GM18868 (cell line): ENCODE data around the gene B9D1.

Experiments used
- ATAC-seq: cut with Tn5 transposase; IDR thresholded peaks from one replicate; pipeline ENCODE4 v1.9.1; 2021; ENCODE audit warnings: mild to moderate bottlenecking, moderate library complexity; ENCODE audit not compliant: unreplicated experiment

B9D1 gene, protein sequence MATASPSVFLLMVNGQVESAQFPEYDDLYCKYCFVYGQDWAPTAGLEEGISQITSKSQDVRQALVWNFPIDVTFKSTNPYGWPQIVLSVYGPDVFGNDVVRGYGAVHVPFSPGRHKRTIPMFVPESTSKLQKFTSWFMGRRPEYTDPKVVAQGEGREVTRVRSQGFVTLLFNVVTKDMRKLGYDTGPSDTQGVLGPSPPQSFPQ

DNA sequence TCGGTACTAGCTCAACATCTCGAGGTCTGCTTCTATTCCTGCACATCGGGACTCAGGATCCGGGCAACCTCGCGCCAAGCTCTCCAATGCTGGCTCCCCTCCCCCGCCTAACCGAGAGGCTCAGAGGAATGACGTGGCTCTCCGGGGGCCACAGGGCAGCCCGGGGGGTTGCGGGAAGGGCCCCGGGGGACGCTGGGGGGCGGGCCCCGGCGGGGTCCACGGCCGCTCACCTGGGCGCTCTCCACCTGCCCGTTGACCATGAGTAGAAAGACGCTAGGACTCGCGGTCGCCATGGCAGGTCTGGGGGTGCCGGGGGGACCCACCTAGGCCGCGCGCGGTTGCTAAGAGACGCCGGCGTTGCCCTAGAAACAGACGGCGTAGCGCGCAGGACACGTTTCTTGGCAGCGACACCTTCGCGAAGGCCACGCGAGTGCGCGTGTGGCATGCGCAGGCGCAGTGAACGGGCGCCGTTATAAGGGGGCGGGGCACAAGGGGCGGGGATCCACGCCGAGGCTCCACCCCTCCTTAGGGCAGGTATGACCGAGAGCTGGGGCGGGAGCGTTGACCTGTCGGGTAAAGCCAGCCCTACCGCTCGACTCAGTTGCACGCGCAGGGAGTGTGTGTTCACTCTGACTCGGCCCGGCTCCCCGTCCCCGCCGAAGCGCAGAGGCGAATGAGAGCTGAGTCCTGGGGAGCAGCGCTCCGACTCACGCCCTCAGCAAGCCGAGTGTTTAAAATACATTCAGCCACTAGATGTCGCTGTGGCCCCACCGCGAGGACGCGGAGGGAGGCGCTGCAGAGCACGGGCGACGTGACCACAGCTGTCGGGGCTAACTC is at the start of gene B9D1:
B9D1 (minus strand) TSS at position 447 of the 837 bp plus-strand sequence; CDS start at position 293, 154 bp downstream.
- ATAC-seq: peak; percentile 82

DNA sequence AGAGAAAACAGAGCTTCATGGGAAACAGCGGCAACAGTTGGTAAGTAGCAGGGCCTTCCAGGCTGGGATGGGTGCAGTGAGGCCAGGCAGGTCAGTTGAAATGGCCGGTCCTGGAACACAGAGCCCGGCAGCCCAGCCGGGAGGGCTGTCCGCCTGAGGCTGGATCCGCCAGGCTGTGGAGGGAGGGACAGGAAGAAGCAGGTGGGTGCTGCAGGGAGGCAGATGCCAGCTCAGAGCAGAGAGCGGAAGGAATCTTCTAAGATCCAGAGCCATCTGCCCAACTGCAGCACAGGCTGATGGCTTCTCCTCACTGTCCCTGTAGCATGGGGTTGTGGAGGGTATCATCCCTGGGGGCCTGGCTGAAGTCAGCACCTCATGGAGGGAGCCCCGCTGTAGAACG is 49.1 kb upstream of the B9D1 start:
- no peak for ATAC-seq

- no peak for ATAC-seq
These were observed 48.5 kb upstream of the B9D1 start, which contains the start of gene RNF112 for GRCh38 chr17:19410875-19411620. Gene RNF112 (plus strand): TSS chr17:19411232. CDS start chr17:19411409, 177 bp downstream.

DNA sequence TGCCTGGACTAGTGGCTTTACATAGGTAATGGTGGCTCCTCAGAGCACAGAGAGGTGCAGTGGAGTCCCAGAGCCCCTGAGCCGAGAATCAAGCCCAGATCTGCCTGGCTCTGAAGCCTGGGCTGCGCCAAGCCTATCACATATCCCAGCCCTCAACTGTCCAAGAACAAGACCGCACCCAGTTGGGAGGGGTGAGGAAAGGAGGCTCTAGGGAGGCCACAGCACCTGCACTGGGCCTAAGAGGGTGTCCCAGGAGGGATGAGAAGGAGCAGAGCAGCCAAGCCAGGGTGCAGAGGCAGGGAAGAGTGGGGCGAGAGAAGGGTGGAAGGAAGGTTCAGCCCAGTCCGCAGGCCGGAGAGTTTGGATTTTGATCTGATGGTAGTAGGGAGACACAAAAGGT is 47.6 kb upstream of the B9D1 start:
- no peak for ATAC-seq

DNA sequence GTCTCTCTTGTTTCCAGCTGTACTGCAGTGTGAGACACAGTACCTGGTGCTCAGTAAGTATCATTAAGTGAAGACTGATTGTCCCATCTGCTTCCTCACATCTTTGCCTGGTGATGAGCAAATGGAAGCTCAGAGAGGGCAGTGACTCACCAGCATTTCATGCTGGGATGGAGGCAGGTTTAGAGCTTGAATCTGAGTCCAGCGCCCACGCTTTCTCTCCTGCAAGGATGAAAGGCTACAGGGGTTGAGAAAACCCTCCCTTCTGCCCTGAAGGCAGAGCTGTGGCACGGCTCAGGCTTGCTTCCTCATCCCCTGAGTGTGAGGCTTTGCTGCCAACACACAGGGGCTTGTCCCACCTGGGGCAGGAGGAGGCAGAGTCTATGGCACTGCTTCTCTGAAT is 47.0 kb upstream of the B9D1 start:
- ATAC-seq: no peak

DNA sequence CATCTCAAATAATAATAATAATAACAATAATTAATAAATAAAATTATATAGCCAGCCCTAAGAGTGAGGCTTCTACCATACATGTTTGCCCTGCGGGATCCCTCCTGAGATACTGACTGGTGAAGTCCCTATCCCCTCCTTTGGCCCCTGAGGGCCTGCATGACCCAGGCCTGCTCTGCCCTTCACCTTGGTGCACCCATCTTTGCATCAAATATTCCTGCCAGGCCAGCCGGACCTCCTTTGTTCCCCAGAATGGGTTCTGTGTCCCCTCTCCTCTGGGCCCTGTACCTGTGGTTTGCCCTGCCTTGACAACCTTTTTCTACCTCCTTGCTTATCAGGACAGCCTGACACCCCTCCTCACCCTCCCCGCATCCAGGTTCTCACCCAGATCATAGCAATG is 46.5 kb upstream of the B9D1 start:
- ATAC-seq: no peak

DNA sequence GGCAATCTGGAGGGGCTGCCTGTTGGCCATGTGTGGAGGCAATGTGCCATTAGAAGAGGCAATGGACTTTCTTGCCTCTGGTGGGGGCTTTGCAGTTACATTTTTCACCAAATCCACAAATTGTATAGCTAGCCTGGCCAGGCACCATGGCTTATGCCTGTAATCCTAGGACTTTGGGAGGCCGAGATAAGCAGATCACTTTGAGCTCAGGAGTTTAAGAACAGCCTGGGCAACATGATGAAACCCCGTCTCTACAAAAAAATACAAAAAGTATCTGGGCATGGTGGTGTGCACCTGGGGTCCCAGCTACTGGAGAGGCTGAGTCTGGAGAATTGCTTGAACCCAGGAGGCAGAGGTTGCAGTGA is 45.8 kb upstream of the B9D1 start:
- no peak for ATAC-seq

DNA sequence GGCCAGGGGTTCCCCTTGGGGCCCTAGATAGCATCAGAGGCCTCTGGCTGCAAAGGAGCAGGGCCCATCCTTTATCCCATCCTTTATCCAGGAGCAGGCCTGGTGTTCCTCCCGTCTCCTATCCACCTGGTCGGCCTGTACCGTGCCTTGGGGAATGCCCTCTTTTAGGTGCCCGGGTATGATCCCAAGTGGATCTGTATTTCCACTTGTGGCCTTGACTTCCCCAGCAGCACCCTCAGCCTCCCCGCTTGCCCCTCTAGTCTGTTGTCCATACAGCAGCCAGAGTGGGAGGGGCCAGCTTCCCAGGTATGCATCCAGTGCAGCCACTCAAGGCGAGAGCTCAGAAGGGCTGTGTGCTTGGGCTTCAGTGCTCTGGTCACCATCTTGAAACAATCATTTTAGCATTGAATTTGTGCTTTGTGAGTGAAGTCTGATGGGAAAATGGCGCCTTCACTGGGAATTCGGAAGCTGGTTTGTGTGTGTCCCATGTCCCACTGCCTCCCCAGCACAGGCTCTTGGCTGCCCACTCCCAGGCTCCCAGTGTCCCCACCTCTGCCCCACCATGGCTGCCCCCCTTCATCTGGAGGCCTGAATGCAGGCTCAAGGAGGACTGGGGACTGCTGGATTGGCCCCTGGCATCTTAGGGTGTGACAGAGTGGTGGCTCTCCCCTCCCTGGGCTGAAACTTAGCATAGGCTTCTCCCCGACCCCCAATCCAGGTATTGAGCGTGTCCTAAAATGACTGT is 45.2 kb upstream of the B9D1 start:
- ATAC-seq: no peak

DNA sequence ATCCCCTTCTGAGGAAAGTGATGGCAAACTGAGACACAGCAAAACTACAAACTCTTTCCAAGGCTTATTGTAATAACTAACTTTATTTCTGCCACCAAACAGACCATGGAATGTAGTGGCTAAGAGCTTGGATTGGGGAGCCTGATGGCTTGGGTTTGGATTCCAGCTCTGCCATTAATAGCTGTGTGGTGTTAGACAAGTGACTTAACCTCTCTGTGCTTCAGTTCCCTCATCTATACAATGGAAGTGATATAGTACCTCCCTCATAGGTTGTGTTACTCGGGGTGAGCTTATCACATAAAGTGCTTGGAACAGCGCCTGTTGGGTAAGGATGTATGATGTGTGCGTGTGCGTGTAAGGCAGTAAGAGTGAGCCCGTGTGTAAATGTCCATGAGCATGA is 42.6 kb upstream of the B9D1 start:
- ATAC-seq: no peak

GRCh38 chr17:19404264-19404663 is 41.7 kb upstream of the B9D1 start:
- ATAC-seq: no peak

DNA sequence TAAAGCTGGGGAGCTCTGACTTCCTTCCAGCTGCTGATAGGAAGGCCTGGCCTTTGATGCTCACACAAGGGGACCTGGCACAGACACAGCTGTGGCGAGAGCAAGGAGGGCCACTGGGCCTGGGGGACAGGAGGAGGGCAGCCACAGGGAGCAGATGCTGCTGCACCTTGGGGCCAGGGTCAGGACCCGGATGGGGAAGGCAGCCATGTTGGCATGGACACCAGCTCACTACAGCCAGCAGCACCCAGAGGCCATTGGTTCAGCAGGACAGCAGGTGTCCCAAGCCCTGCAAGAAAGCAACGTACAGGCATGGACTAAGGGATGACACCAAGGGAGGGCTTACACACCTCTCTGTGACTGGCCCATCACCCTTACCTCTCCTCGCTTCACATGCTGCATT is 40.5 kb upstream of the B9D1 start:
- ATAC-seq: no peak

- no peak for ATAC-seq
These were observed 39.6 kb upstream of the B9D1 start for GRCh38 chr17:19402171-19402570.

GRCh38 chr17:19401321-19402010 is 38.9 kb upstream of the B9D1 start:
- ATAC-seq: no peak

DNA sequence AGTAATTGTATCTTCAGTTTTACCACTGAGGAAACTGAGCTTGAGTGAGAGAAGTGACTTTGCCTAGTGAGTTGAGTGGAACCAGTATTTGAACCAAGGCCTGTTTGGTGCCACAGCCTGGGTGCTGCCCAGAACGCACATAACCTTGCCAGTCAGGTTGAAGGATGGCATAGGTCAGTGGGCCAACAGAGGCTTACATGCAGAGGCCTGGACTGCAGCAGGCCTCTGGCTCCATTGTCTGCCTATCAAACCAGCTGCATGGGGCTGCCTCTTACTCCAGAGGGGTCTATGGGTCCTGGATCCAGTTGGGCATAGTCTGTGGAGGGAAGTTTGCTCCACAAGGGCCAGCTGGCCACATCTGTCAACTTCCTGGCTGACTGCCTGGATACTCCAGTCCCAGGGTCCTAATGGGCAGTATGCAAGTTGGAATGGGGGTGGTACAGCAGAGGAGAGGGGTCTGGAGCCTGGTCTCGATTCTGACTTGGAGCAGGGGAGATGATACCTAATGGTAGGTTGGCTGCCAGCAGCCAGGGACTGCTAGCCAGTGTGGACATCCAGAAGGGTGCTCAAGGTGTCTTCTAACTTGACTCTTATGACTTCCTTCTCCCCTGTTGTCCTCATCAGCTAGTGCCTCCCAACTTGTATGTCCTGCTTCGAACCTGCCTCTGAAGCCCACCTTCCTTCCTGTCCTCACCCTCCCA is 37.4 kb upstream of the B9D1 start:
- ATAC-seq: no peak

- ATAC-seq: no peak
These were observed 36.0 kb upstream of the B9D1 start for GRCh38 chr17:19398301-19399181.

DNA sequence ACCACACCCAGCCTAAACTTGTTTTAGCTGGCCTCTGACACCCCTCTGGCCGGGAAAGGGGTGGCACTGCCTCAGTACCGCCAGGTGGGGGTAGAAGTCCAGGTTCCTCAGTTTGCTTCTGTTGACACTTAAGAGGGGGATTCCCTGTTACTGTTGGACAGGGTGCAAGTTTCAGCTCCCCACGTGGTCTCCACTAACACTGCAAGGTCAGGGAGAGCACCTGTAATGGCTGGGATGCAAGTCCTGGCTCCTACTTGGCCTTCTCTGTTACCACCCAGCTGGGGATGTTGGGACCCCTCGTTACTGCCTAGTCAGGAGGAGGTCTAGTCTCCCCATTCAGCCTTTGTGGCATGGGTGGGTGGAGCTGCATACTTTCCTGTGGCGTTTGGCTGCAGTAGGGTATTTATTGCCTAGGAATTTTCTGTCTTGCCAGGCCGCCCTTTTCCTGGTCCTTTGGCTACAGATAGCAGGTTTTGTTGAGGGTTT is 35.1 kb upstream of the B9D1 start:
- no peak for ATAC-seq

DNA sequence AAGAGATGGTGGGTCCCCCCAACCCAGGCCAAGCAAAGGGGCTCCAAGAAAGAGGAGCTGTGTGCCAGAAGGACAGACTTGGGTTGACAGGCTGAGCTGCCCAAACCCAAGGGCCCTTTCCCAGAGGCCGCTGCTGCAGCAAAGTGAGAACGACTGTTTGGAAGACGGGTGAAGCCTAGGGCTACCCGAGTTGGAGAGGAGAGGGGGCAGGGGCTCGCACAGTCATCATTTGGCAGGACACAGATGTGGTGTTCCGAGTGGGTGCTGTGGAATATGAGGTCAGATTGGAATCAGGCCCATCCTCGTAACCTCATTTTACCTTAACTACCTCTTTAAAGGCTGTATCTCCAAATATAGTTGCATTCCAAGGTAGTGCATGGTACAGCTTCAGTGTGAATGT is 29.8 kb upstream of the B9D1 start:
- no peak for ATAC-seq

GRCh38 chr17:19391432-19391831 is 28.9 kb upstream of the B9D1 start:
- ATAC-seq: no peak

DNA sequence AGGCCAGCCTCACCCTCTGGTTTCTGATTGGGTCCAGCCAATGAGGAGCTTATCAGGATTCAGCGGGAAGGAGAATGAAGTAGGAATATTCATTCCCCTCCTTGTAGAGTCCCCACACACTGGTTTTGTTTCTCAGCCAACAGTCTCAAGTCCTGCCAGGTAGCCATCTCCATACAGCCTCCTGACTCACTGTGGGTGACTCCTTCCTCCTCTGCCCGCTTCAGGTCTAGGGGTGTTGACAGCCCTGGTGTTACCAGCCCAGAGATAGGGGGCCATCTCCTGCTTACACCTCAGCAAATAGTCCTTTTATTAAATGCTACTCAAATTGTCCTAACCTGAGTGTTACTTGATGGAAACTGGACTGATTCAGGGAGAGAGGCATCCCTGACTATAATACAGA is 28.4 kb upstream of the B9D1 start:
- ATAC-seq: no peak
